ENCODE results near the gene CCDC159. TPM values are rescaled to one million over a fixed set of nuclear protein-coding genes. Genes with fewer than 3 reads are reported as not detected.

CCDC159 gene
- 4.7 and 12.5 TPM in 2 replicates for total RNA-seq

GRCh38 chr19:11346104-11346940, at the start of gene CCDC159, which contains the start of gene TMEM205:
Gene CCDC159, plus strand, starts transcription at chr19:11346519. Its CDS starts 88 bp downstream, at chr19:11346607.
Gene TMEM205, minus strand, starts transcription at chr19:11346268. Its CDS starts 649 bp downstream, at chr19:11345619.

GRCh38 chr19:11339254-11340098, 6.8 kb upstream of the CCDC159 start, which contains the start of gene RAB3D:
Gene RAB3D, minus strand, starts transcription at chr19:11339657. Its CDS starts 2,258 bp downstream, at chr19:11337399.

GRCh38 chr19:11355160-11356073, 9.1 kb downstream of the CCDC159 start, which contains the start of gene PLPPR2:
Gene PLPPR2, plus strand, starts transcription at chr19:11355432. Its CDS starts 2,242 bp downstream, at chr19:11357674.

GRCh38 chr19:11374433-11375142, 28.3 kb downstream of the CCDC159 start, which contains the start of gene SWSAP1:
Gene SWSAP1, plus strand, starts transcription at chr19:11374666. Its CDS starts 15 bp downstream, at chr19:11374681.

Other genes with a start within 250 kb of the CCDC159 start
- gene SPC24, start 190.7 kb upstream of the CCDC159 start, total RNA-seq, result 2.8 and 110 TPM in 2 replicates
- gene KANK2, start 149.0 kb upstream of the CCDC159 start, total RNA-seq, result 331 and 441 TPM in 2 replicates
- not detected in 2 replicates for gene ANGPTL8, start 106.9 kb upstream of the CCDC159 start, total RNA-seq
- gene DOCK6, start 84.0 kb upstream of the CCDC159 start, total RNA-seq, result 14.0 and 30.8 TPM in 2 replicates
- not detected in 2 replicates for gene TSPAN16, start 50.4 kb upstream of the CCDC159 start, total RNA-seq
- 8.6 and 26.9 TPM in 2 replicates for gene RAB3D, start 6.9 kb upstream of the CCDC159 start, total RNA-seq
- 54.3 and 189 TPM in 2 replicates for gene TMEM205, start 251 bp upstream of the CCDC159 start, total RNA-seq
- 17.8 and 21.7 TPM in 2 replicates for gene PLPPR2, start 8.9 kb downstream of the CCDC159 start, total RNA-seq
- 0.72 and 1.1 TPM in 2 replicates for gene SWSAP1, start 28.1 kb downstream of the CCDC159 start, total RNA-seq
- 5.9 and 19.5 TPM in 2 replicates for gene EPOR, start 37.8 kb downstream of the CCDC159 start, total RNA-seq
- gene RGL3, start 72.8 kb downstream of the CCDC159 start, total RNA-seq, result 1.4 and 2.4 TPM in 2 replicates
- gene ODAD3, start 88.6 kb downstream of the CCDC159 start, total RNA-seq, result 0.14 TPM in 1 of 2 replicates, not detected in the other
- 163 and 165 TPM in 2 replicates for gene PRKCSH, start 89.1 kb downstream of the CCDC159 start, total RNA-seq
- under 0.01 TPM in 1 of 2 replicates, not detected in the other for gene ELAVL3, start 134.5 kb downstream of the CCDC159 start, total RNA-seq
- gene ZNF653, start 159.3 kb downstream of the CCDC159 start, total RNA-seq, result 6.6 and 7.0 TPM in 2 replicates
- gene ECSIT, start 182.6 kb downstream of the CCDC159 start, total RNA-seq, result 30.4 and 38.1 TPM in 2 replicates
- gene CNN1, start 192.3 kb downstream of the CCDC159 start, total RNA-seq, result 13.8 and 26.8 TPM in 2 replicates
- 56.1 and 56.7 TPM in 2 replicates for gene ELOF1, start 212.7 kb downstream of the CCDC159 start, total RNA-seq
- gene ACP5, start 231.1 kb downstream of the CCDC159 start, total RNA-seq, result 10.3 and 12.7 TPM in 2 replicates